Cardiac muscle cell (in vitro differentiated cells and primary cell): ENCODE results near the gene ENPP7. TPM values are rescaled to one million over a fixed set of nuclear protein-coding genes. Genes with fewer than 3 reads are reported as not detected.
"Not testable (repeated sequence)": the region's sequence is repeated elsewhere in the genome, so short reads cannot be mapped to it uniquely, and the experiment has no call there.

ENCODE experiments used
- DNase-seq, 2 donors: peaks; one replicate each; pipeline versions ENCODE4 v3.0.0 to v3.0.0-alpha.2; 2010 to 2017; ENCODE audit warnings: low read depth in 1 of 2, low spot score in 1 of 2
- H3K27ac ChIP-seq: fragments of 200-600 bp; sonication (generic); 2 replicates; pipeline ENCODE4 v1.5.1; 2016
- H3K27me3 ChIP-seq: fragments of 200-600 bp; sonication (generic); 2 replicates; pipeline ENCODE4 v1.6.0; 2016; ENCODE audit warnings: control low read depth
- H3K36me3 ChIP-seq: fragments of 200-600 bp; sonication (generic); 2 replicates; pipeline ENCODE4 v1.5.1; 2016; ENCODE audit warnings: control low read depth
- H3K4me1 ChIP-seq: fragments of 200-600 bp; sonication (generic); 2 replicates; pipeline ENCODE4 v1.8.1; 2017; ENCODE audit warnings: low read depth, mild to moderate bottlenecking, mixed run types
- H3K4me3 ChIP-seq: fragments of 200-600 bp; sonication (generic); 2 replicates; pipeline ENCODE4 v1.5.1; 2016; ENCODE audit warnings: mild to moderate bottlenecking
- H3K9me3 ChIP-seq: fragments of 200-600 bp; sonication (generic); 2 replicates; pipeline ENCODE4 v1.5.1; 2017; ENCODE audit warnings: low read depth, mild to moderate bottlenecking, control low read depth
- CTCF ChIP-seq: IDR thresholded peaks from 2 replicates; pipeline ENCODE4 v1.5.1; 2012; ENCODE audit warnings: low read depth, mild to moderate bottlenecking, low read length
- polyA plus RNA-seq: library from polyadenylated mRNA; unstranded; fragments of >200 nt; fragmentation: Nextera tagmentation; extraction: Ambion mirVana; gene quantifications from 2 replicates; pipeline ENCODE4 v1.2.1, GENCODE V29; 2016
- total RNA-seq: library from RNA; depleted of rRNA; stranded (reverse); fragments of >200 nt; gene quantifications from 2 replicates; pipeline ENCODE4 v1.2.3, GENCODE V29; 2016

Gene ENPP7
- total and polyA plus RNA-seq, 2 experiments from 2014 or later: not detected

- Histone ChIP-seq H3K4me1 (no peaks in the 10 kb centered on the region), H3K4me3 (no peak overlapping the region), H3K27ac (no peak overlapping the region), H3K36me3 (no peaks in the 10 kb centered on the region), H3K9me3 (no peaks in the 10 kb centered on the region), H3K27me3 (no peaks in the 10 kb centered on the region)
- no peak for TF ChIP-seq CTCF
- no peak for DNase-seq
Observed at GRCh38 chr17:79769570-79770506, 39.1 kb downstream of the ENPP7 start.

GRCh38 chr17:79771276-79771675 is 40.5 kb downstream of the ENPP7 start:
- DNase-seq: no peak
- H3K4me3 ChIP-seq: no peak overlapping the region

GRCh38 chr17:79772726-79773125 is 42.0 kb downstream of the ENPP7 start:
- H3K4me1 ChIP-seq, H3K36me3 ChIP-seq, H3K4me3 ChIP-seq, H3K9me3 ChIP-seq, DNase-seq, H3K27ac ChIP-seq, H3K27me3 ChIP-seq: not testable (repeated sequence)

More at GRCh38 chr17:79771276-79771675, 40.5 kb downstream of the ENPP7 start:
- H3K4me1 ChIP-seq: peaks cover 2% of the 10 kb centered on the region
- no peaks in the 10 kb centered on the region for H3K36me3 ChIP-seq
- no peaks in the 10 kb centered on the region for H3K27me3 ChIP-seq
- TF ChIP-seq CTCF: no peak
- no peaks in the 10 kb centered on the region for H3K9me3 ChIP-seq
- H3K27ac ChIP-seq: no peak overlapping the region

- Histone ChIP-seq H3K4me1 (peaks cover 7% of the 10 kb centered on the region), H3K4me3 (no peak overlapping the region), H3K27me3 (no peaks in the 10 kb centered on the region), H3K36me3 (no peaks in the 10 kb centered on the region), H3K9me3 (no peaks in the 10 kb centered on the region), H3K27ac (no peak overlapping the region)
- TF ChIP-seq CTCF: no peak
- DNase-seq: no peak
Observed at GRCh38 chr17:79774561-79774975, 43.8 kb downstream of the ENPP7 start.

GRCh38 chr17:79775632-79776031 is 44.9 kb downstream of the ENPP7 start:
- Histone ChIP-seq H3K4me1 (peaks cover 7% of the 10 kb centered on the region), H3K9me3 (no peaks in the 10 kb centered on the region), H3K27me3 (no peaks in the 10 kb centered on the region), H3K27ac (no peak overlapping the region), H3K4me3 (no peak overlapping the region), H3K36me3 (no peaks in the 10 kb centered on the region)
- no peak for TF ChIP-seq CTCF
- no peak for DNase-seq
